Osteoblast (primary cell): ENCODE data around the gene SNAPC1. TPM values are rescaled to one million over a fixed set of nuclear protein-coding genes. Genes with fewer than 3 reads are reported as not detected.

ENCODE experiments used
- DNase-seq: peaks from one replicate; pipeline ENCODE4 v3.0.0; 2011; ENCODE audit warnings: low spot score, mixed read lengths; ENCODE audit not compliant: insufficient read length; ENCODE audit errors: missing footprints
- H2AFZ ChIP-seq: 2 replicates; pipeline ENCODE4 v1.6.0; 2011; ENCODE audit warnings: mild to moderate bottlenecking, low read length
- H3K27ac ChIP-seq: 2 replicates; pipeline ENCODE4 v1.5.1; 2011; ENCODE audit warnings: mild to moderate bottlenecking, low read depth, low read length, moderate library complexity
- H3K27me3 ChIP-seq: 2 replicates; pipeline ENCODE4 v1.6.0; 2012; ENCODE audit warnings: mild to moderate bottlenecking, control low read depth, inconsistent platforms, low read length, moderate library complexity; ENCODE audit not compliant: insufficient read depth
- H3K36me3 ChIP-seq: 2 replicates; pipeline ENCODE4 v1.5.1; 2011; ENCODE audit warnings: mild to moderate bottlenecking, low read length, control low read depth, moderate library complexity; ENCODE audit not compliant: insufficient read depth
- H3K4me1 ChIP-seq: 2 replicates; pipeline ENCODE4 v1.5.1; 2011; ENCODE audit warnings: mild to moderate bottlenecking, low read length, control low read depth, moderate library complexity; ENCODE audit not compliant: insufficient read depth
- H3K4me2 ChIP-seq: 2 replicates; pipeline ENCODE4 v1.6.0; 2011; ENCODE audit warnings: mild to moderate bottlenecking, low read length; ENCODE audit not compliant: insufficient read depth
- H3K4me3 ChIP-seq: fragments of 200-600 bp; sonication (generic); 3 replicates; pipeline ENCODE4 v1.5.1; 2012; ENCODE audit warnings: mild to moderate bottlenecking, low read length, inconsistent platforms; ENCODE audit not compliant: insufficient read depth
- H3K79me2 ChIP-seq: 2 replicates; pipeline ENCODE4 v1.6.0; 2012; ENCODE audit warnings: mild to moderate bottlenecking, low read length, control low read depth, inconsistent platforms; ENCODE audit not compliant: insufficient read depth
- H3K9me3 ChIP-seq: 2 replicates; pipeline ENCODE4 v1.5.1; 2011; ENCODE audit warnings: low read depth, low read length, control low read depth
- H4K20me1 ChIP-seq: 2 replicates; pipeline ENCODE4 v1.6.0; 2012; ENCODE audit warnings: mild to moderate bottlenecking, low read length, control low read depth; ENCODE audit not compliant: insufficient read depth
- CTCF ChIP-seq: IDR thresholded peaks from 2 replicates; pipeline ENCODE4 v1.5.1; 2011; ENCODE audit warnings: mild to moderate bottlenecking, low read depth, low read length, moderate library complexity; ENCODE audit errors: extremely low read depth
- total RNA-seq: library from RNA; depleted of rRNA; stranded (reverse); fragments of >200 nt; gene quantifications from 2 replicates; pipeline ENCODE4 v1.2.3, GENCODE V29; 2012

The SNAPC1 gene
- total RNA-seq, 1 donor: 35.8 TPM

GRCh38 chr14:61774861-61775260 lies 12.6 kb downstream of the SNAPC1 start:
- DNase-seq: no peak
- H2AFZ ChIP-seq: no peak overlapping the region
- H4K20me1 ChIP-seq: peaks cover 9% of the 10 kb centered on the region
- no peaks in the 10 kb centered on the region for H3K4me1 ChIP-seq
- H3K4me2 ChIP-seq: no peak overlapping the region
- peaks cover 68% of the 10 kb centered on the region for H3K79me2 ChIP-seq
- H3K27me3 ChIP-seq: no peaks in the 10 kb centered on the region
- H3K27ac ChIP-seq: no peak overlapping the region
- TF ChIP-seq CTCF: no peak
- H3K9me3 ChIP-seq: no peaks in the 10 kb centered on the region
- H3K36me3 ChIP-seq: peaks cover 93% of the 10 kb centered on the region
- H3K4me3 ChIP-seq: no peak overlapping the region

- no peak for DNase-seq
- peaks cover 7% of the 10 kb centered on the region for H4K20me1 ChIP-seq
- no peaks in the 10 kb centered on the region for H3K4me1 ChIP-seq
- H3K79me2 ChIP-seq: peaks cover 45% of the 10 kb centered on the region
- no peak overlapping the region for H2AFZ ChIP-seq
- no peak overlapping the region for H3K4me3 ChIP-seq
- no peak for TF ChIP-seq CTCF
- H3K9me3 ChIP-seq: no peaks in the 10 kb centered on the region
- H3K36me3 ChIP-seq: peaks cover 92% of the 10 kb centered on the region
- H3K4me2 ChIP-seq: no peak overlapping the region
- H3K27me3 ChIP-seq: no peaks in the 10 kb centered on the region
- no peak overlapping the region for H3K27ac ChIP-seq
Observed at GRCh38 chr14:61780125-61780524, 17.9 kb downstream of the SNAPC1 start.

- H3K27me3 ChIP-seq: no peaks in the 10 kb centered on the region
- H3K4me2 ChIP-seq: no peak overlapping the region
- H3K4me3 ChIP-seq: no peak overlapping the region
- H3K79me2 ChIP-seq: no peaks in the 10 kb centered on the region
- no peak for DNase-seq
- no peaks in the 10 kb centered on the region for H3K9me3 ChIP-seq
- H4K20me1 ChIP-seq: peaks cover 4% of the 10 kb centered on the region
- peaks cover 39% of the 10 kb centered on the region for H3K36me3 ChIP-seq
- no peak overlapping the region for H3K27ac ChIP-seq
- H3K4me1 ChIP-seq: no peaks in the 10 kb centered on the region
- no peak overlapping the region for H2AFZ ChIP-seq
- TF ChIP-seq CTCF: no peak
Observed at GRCh38 chr14:61797309-61797708, 35.1 kb downstream of the SNAPC1 start.

GRCh38 chr14:61802010-61802568 lies 39.9 kb downstream of the SNAPC1 start:
- Histone ChIP-seq H3K4me1 (no peaks in the 10 kb centered on the region), H3K9me3 (no peaks in the 10 kb centered on the region), H3K79me2 (no peaks in the 10 kb centered on the region), H2AFZ (no peak overlapping the region), H3K4me2 (no peak overlapping the region), H4K20me1 (no peaks in the 10 kb centered on the region), H3K4me3 (no peak overlapping the region), H3K27me3 (no peaks in the 10 kb centered on the region), H3K36me3 (no peaks in the 10 kb centered on the region), H3K27ac (no peak overlapping the region)
- TF ChIP-seq CTCF: no peak
- no peak for DNase-seq
